Sigmoid colon (tissue), 7 donors: Measurements from ENCODE around the gene MED31. TPM values are rescaled to one million over a fixed set of nuclear protein-coding genes. Genes with fewer than 3 reads are reported as not detected.

ENCODE experiments used
- DNase-seq: peaks from one replicate; pipeline ENCODE4 v3.0.0-alpha.2; 2019
- H3K27ac ChIP-seq, 4 donors: fragments of 200-600 bp; sonication (generic); one replicate each; pipeline ENCODE4 v1.5.1; 2016 to 2019; ENCODE audit warnings: mild to moderate bottlenecking in 1 of 4
- H3K27me3 ChIP-seq, 3 donors: fragments of 200-600 bp; sonication (generic); one replicate each; pipeline ENCODE4 v1.5.1; 2019; ENCODE audit warnings: mild to moderate bottlenecking in 1 of 3
- H3K36me3 ChIP-seq, 4 donors: fragments of 200-600 bp; sonication (generic); one replicate each; pipeline ENCODE4 v1.5.1; 2016 to 2019
- H3K4me1 ChIP-seq, 4 donors: fragments of 200-600 bp; sonication (generic); one replicate each; pipeline ENCODE4 v1.5.1; 2017 to 2019
- H3K4me3 ChIP-seq, 4 donors: fragments of 200-600 bp; sonication (generic); one replicate each; pipeline ENCODE4 v1.5.1; 2017 to 2019; ENCODE audit warnings: mild to moderate bottlenecking in 2 of 4, moderate library complexity in 1 of 4
- H3K9me3 ChIP-seq, 4 donors: fragments of 200-600 bp in 3 of 4; sonication (generic) in 3 of 4; one replicate each; pipeline versions ENCODE4 v1.5.1 to v1.6.1; 2013 to 2019
- EP300 ChIP-seq, 4 donors: sonication (generic); formaldehyde crosslinking; IDR thresholded peaks; one replicate each; pipeline ENCODE4 v1.6.1; 2017; ENCODE audit warnings: antibody characterized with exemption in 4 of 4
- POLR2A ChIP-seq, 2 donors: fragments of 450-650 bp; IDR thresholded peaks; one replicate each; pipeline ENCODE4 v1.6.1; 2016; ENCODE audit warnings: antibody characterized with exemption in 2 of 2, mild to moderate bottlenecking in 2 of 2, moderate library complexity in 2 of 2
- POLR2AphosphoS5 ChIP-seq, 4 donors: sonication (generic); formaldehyde crosslinking; IDR thresholded peaks; one replicate each; pipeline ENCODE4 v1.6.1; 2017; ENCODE audit warnings: antibody characterized with exemption in 4 of 4
- WGBS, 2 donors: extraction: QIAGEN DNeasy Blood & Tissue Kit; methylation state at CpG; one replicate each; pipeline ENCODE4 v1.1.7; 2013; 5-methylcytosine and 5-hydroxymethylcytosine counted together
- intact Hi-C: fragments of 100-400 bp; cut with DNase I; formaldehyde crosslinking; loops from one replicate; pipeline ENCODE4 v1.15.1; 2023
- polyA plus RNA-seq, 3 donors: library from polyadenylated mRNA; stranded (reverse); fragments of 200-250 nt; gene quantifications; one replicate each; pipeline ENCODE4 v1.2.3, GENCODE V29; 2013
- total RNA-seq, 4 donors: library from RNA; depleted of rRNA; stranded (reverse); fragments of >200 nt; gene quantifications; one replicate each; pipeline ENCODE4 v1.1.0, GENCODE V29; 2016
- TF ChIP-seq, protein P1 (sequence below), 4 experiments: fragments of 450-650 bp in 3 of 4; fragments of 200-600 bp in 1 of 4; IDR thresholded peaks; one replicate each; pipeline ENCODE4 v1.5.1; 2016 to 2019; ENCODE audit warnings: antibody characterized with exemption in 4 of 4, mild to moderate bottlenecking in 3 of 4, moderate library complexity in 2 of 4
- donor health status: healthy with polysubstance abuse.
- donor health status: Bipolar disorder and iron deficiency.
- donor health status: healthy.

Gene MED31
- total and polyA plus RNA-seq, 7 donors: 2.0 to 24.0 (median 8.6) TPM

DNA sequence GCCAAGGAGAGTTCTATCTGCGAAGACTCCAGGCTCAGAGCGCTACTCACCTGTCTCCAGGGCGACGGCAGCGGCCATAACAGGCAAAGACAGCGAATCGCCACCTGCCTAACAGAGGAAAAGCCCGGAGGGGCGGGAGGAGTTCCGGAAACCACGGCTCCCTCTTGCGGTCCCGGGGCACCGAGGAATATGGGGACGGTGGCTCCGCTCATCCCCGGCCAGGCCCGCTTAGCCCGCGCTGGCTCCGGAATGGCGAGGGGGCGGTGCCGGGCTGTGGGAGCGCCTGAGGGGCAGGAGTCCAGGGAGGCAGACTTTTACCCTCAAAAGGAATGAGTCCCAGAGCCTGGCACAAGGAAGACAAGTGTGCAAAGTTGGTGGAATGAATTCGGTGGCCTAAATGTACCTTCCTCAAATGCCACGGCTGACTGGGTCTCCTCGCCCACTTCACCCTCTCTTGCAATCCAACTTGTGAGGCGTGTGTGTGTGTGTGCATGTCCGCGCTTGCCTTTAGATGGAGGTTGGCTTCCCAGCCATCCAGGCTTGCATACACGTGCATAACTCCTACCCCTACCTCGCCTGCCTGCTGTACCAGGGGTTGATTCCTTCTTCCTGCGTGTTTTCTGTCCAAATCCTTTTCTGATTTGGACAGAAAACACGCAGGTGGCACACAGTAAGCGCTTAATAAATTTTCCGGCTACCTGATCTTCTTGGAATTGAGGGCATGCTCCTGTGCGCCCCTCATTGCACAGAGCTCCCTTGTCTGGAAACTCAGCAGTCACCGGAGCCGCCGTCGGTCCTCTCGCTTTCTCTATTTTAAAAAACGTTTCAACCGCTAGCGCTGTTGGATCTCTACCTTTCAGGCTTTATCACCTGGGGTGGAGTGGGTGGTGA, 3.7 kb upstream of the MED31 start:
- no peaks in the 10 kb centered on the region for H3K36me3 ChIP-seq
- no peak overlapping the region for H3K27ac ChIP-seq
- H3K9me3 ChIP-seq: no peaks in the 10 kb centered on the region
- H3K4me1 ChIP-seq: peaks cover 0 to 37% (median 21%) of the 10 kb centered on the region in 4 donors
- no peak overlapping the region for H3K4me3 ChIP-seq
- WGBS, 2 donors: 22 to 39% methylated on average over 46 of the region's 46 CpGs
- DNase-seq: no peak
- intact Hi-C loops: loop anchor here (5.0 kb wide), 2 partner anchors 98 to 357 kb away; partner anchors contain the start of genes PITPNM3 and RNASEK
- no peak for TF ChIP-seq POLR2AphosphoS5 (IDR thresholded peaks at IDR 0.05)
- peaks cover 8 to 65% (median 19%) of the 10 kb centered on the region in 3 donors for H3K27me3 ChIP-seq

DNA sequence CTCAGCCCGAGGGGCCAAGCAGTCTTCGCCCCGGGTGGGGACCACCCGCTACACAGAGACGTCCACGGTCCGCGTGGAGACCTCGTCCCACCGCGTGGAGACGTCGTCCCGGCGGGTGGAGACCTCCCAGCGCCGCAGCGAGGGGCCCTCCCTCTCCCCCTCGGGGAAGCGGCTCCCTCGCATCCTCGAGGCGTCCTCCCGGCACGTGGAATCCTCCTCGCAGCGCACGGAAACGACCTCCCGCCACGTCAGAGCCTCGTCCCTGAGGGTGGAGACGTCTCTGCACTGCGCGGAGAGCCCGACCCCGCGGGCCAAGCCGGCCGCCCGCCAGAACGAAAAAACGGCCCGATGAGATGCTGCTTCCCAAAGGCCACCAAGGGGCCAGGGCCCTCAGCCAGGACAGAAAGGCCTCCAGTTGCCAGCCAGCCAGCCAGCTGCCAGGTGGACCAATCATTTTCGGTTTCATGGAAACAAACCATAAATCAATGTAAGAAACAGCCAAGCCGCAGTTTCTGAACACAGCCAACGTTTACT, 581 bp upstream of the MED31 start:
- Histone ChIP-seq H3K27me3 (peaks cover 8 to 41% (median 9%) of the 10 kb centered on the region in 3 donors), H3K27ac (peak overlapping the region; percentile 81 to 88 (median 86)), H3K36me3 (peaks cover 0 to 26% (median 0%) of the 10 kb centered on the region in 4 donors), H3K4me1 (peaks cover 0 to 52% (median 30%) of the 10 kb centered on the region in 4 donors), H3K4me3 (peak overlapping the region; percentile 72 to 84 (median 78)), H3K9me3 (no peaks in the 10 kb centered on the region)
- DNase-seq: peak; percentile 88
- TF ChIP-seq POLR2A (IDR thresholded peaks at IDR 0.05) (no peak), POLR2AphosphoS5 (IDR thresholded peaks at IDR 0.05) (peak; percentile 35 to 74 (median 66))
- 2% methylated on average over 47 of the region's 47 CpGs for WGBS, 2 donors
- intact Hi-C loops: loop anchor here (5.0 kb wide), 2 partner anchors 95 to 360 kb away; partner anchors contain the start of genes PITPNM3 and RNASEK

DNA sequence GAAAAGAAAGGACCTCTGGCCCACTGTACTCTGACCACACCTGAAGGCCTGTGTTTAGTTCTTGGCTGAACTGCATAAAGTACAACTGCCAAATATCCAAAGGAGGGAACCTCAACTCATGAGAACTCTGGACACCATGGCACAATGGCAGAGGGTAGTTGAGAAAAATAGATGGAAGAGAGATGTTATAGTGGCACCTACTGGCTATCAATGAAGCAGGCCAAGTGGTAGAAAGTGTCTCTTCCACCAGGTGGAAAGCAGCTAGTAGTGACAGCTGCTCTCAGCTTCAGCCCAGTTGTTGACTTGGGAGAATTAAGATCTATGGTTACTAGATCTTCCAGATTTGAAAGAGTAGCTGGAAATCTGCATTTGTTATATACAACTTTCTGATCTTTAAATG, 3.2 kb downstream of the MED31 start:
- Histone ChIP-seq H3K4me1 (peaks cover 0 to 40% (median 27%) of the 10 kb centered on the region in 4 donors), H3K27me3 (peaks cover 0 to 9% (median 0%) of the 10 kb centered on the region in 3 donors), H3K4me3 (no peak overlapping the region), H3K9me3 (no peaks in the 10 kb centered on the region), H3K36me3 (peaks cover 0 to 59% (median 11%) of the 10 kb centered on the region in 4 donors), H3K27ac (no peak overlapping the region)
- TF ChIP-seq POLR2AphosphoS5 (IDR thresholded peaks at IDR 0.05): no peak
- TF ChIP-seq EP300 (IDR thresholded peaks at IDR 0.05): no peak
- TF ChIP-seq, protein P1, sequence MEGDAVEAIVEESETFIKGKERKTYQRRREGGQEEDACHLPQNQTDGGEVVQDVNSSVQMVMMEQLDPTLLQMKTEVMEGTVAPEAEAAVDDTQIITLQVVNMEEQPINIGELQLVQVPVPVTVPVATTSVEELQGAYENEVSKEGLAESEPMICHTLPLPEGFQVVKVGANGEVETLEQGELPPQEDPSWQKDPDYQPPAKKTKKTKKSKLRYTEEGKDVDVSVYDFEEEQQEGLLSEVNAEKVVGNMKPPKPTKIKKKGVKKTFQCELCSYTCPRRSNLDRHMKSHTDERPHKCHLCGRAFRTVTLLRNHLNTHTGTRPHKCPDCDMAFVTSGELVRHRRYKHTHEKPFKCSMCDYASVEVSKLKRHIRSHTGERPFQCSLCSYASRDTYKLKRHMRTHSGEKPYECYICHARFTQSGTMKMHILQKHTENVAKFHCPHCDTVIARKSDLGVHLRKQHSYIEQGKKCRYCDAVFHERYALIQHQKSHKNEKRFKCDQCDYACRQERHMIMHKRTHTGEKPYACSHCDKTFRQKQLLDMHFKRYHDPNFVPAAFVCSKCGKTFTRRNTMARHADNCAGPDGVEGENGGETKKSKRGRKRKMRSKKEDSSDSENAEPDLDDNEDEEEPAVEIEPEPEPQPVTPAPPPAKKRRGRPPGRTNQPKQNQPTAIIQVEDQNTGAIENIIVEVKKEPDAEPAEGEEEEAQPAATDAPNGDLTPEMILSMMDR (IDR thresholded peaks at IDR 0.05): no peak
- no peak for TF ChIP-seq POLR2A (IDR thresholded peaks at IDR 0.05)
- no peak for DNase-seq
- intact Hi-C loops: loop anchor here (10.0 kb wide), 1 partner anchor 757 kb away; the partner anchor contains the start of genes NLGN2 and TMEM256

DNA sequence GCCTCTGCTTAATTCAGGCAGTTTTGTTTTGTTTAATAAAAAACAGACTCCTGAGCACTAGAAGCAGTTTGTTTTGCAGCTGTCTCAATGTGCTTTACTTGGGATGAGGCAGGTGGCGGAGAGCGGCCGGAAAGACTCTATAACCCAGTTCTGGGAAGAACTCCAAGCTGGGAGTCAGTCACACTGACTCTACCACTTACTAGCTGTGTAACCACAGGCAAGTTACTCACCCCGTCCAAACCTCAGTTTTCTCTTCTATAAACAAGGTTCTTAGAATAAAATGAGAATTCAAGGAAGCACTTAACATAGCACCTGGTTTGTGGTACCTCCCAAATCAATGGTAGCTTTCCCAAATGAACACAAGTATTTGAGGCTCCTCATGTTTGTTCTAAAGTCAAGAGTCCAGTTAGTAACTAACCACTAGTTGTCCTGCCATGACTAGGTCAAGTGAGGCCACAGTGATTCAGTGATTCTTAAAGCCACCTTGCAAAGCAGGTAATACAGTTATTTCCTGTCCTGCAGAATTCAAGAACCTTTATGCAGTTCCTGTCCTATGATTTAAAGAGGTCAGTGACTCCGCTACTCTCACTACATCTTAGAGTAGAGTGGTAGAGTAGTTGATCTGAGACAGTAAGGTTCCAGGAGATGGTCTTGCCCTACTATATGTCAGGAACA, 7.8 kb downstream of the MED31 start:
- no peaks in the 10 kb centered on the region for H3K9me3 ChIP-seq
- no peak overlapping the region for H3K27ac ChIP-seq
- no peak for DNase-seq
- intact Hi-C loops: loop anchor here (5.0 to 10.0 kb wide), 2 partner anchors 171 to 761 kb away; partner anchors contain the start of genes NLGN2 and TMEM256
- no peak overlapping the region for H3K4me3 ChIP-seq
- H3K27me3 ChIP-seq: no peaks in the 10 kb centered on the region
- 82 to 84% methylated on average over 5 of the region's 5 CpGs for WGBS, 2 donors
- TF ChIP-seq, protein P1 (IDR thresholded peaks at IDR 0.05): no peak
- TF ChIP-seq POLR2A (IDR thresholded peaks at IDR 0.05) (no peak), POLR2AphosphoS5 (IDR thresholded peaks at IDR 0.05) (no peak), EP300 (IDR thresholded peaks at IDR 0.05) (no peak)
- peaks cover 0 to 60% (median 11%) of the 10 kb centered on the region in 4 donors for H3K36me3 ChIP-seq
- H3K4me1 ChIP-seq: peaks cover 0 to 29% (median 22%) of the 10 kb centered on the region in 4 donors

DNA sequence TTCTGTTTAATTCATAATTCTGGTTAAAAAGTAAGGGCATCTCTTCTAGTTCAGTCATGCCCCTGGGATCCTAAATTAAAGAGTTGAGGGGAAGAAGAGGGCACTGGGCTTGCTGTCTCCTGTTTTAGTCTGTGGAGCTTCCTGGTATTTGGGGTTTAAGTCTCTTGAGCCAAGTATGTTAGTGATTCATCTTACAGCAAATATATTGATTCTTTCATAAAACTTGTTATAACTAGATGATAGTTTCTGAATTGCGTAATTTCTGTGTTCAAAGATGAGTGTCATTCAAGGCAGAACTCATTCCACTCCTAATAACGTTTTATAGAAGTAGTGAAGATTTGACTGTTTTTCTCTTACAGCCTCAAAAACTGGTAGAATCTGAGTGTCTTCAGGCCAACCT, 8.8 kb downstream of the MED31 start:
- no peak for TF ChIP-seq POLR2A (IDR thresholded peaks at IDR 0.05)
- no peak for TF ChIP-seq POLR2AphosphoS5 (IDR thresholded peaks at IDR 0.05)
- TF ChIP-seq EP300 (IDR thresholded peaks at IDR 0.05): no peak
- no peak overlapping the region for H3K4me3 ChIP-seq
- intact Hi-C loops: loop anchor here (5.0 to 10.0 kb wide), 2 partner anchors 170 to 762 kb away; partner anchors contain the start of genes NLGN2 and TMEM256

More for the DNA sequence above, 8.8 kb downstream of the MED31 start:
- Histone ChIP-seq H3K9me3 (no peaks in the 10 kb centered on the region), H3K36me3 (peaks cover 0 to 50% (median 11%) of the 10 kb centered on the region in 4 donors), H3K27ac (no peak overlapping the region), H3K4me1 (peaks cover 0 to 31% (median 29%) of the 10 kb centered on the region in 4 donors), H3K27me3 (no peaks in the 10 kb centered on the region)
- 33 to 54% methylated on average over 2 of the region's 2 CpGs for WGBS, 2 donors
- no peak for DNase-seq
